NCI-H1436 (cell line): Measurements from ENCODE around the gene PALLD.
"Not testable (repeated sequence)": the region's sequence is repeated elsewhere in the genome, so short reads cannot be mapped to it uniquely, and the experiment has no call there.

Source experiments
- DNase-seq: peaks from one replicate; lab custom pipeline; 2025; lab: John Stamatoyannopoulos, UW

PALLD gene

GRCh38 chr4:168678751-168679366, 182.0 kb downstream of the PALLD start:
- no peak for DNase-seq

- DNase-seq, result no peak
These were observed 182.5 kb downstream of the PALLD start for GRCh38 chr4:168679397-168679796.

GRCh38 chr4:168679819-168680218, 183.0 kb downstream of the PALLD start:
- DNase-seq, result no peak

- DNase-seq, result no peak
These were observed 186.1 kb downstream of the PALLD start for GRCh38 chr4:168682898-168683500.

- no peak for DNase-seq
These were observed 186.7 kb downstream of the PALLD start for GRCh38 chr4:168683595-168683994.

GRCh38 chr4:168685136-168685809, 188.4 kb downstream of the PALLD start:
- DNase-seq, result no peak

GRCh38 chr4:168688584-168688983, 191.7 kb downstream of the PALLD start:
- no peak for DNase-seq

- DNase-seq, result no peak
These were observed 192.9 kb downstream of the PALLD start for GRCh38 chr4:168689791-168690190.

- DNase-seq, result no peak
These were observed 193.3 kb downstream of the PALLD start for GRCh38 chr4:168690199-168690598.

- DNase-seq, result no peak
These were observed 194.9 kb downstream of the PALLD start for GRCh38 chr4:168691631-168692369.

- DNase-seq, result no peak
These were observed 197.1 kb downstream of the PALLD start for GRCh38 chr4:168693750-168694490.

- no peak for DNase-seq
These were observed 197.8 kb downstream of the PALLD start for GRCh38 chr4:168694667-168695066.

- no peak for DNase-seq
These were observed 198.4 kb downstream of the PALLD start for GRCh38 chr4:168695288-168695687.

- DNase-seq, result no peak
These were observed 199.4 kb downstream of the PALLD start for GRCh38 chr4:168696280-168696679.

GRCh38 chr4:168696826-168697225, 200.0 kb downstream of the PALLD start:
- no peak for DNase-seq

- no peak for DNase-seq
These were observed 202.5 kb downstream of the PALLD start for GRCh38 chr4:168699224-168699878.

- no peak for DNase-seq
These were observed 204.2 kb downstream of the PALLD start for GRCh38 chr4:168701061-168701460.

- not testable (repeated sequence) for DNase-seq
These were observed 205.8 kb downstream of the PALLD start for GRCh38 chr4:168702581-168703087.

GRCh38 chr4:168705121-168705520, 208.3 kb downstream of the PALLD start:
- no peak for DNase-seq

GRCh38 chr4:168707205-168707604, 210.4 kb downstream of the PALLD start:
- DNase-seq, result no peak

- DNase-seq, result no peak
These were observed 211.3 kb downstream of the PALLD start for GRCh38 chr4:168708108-168708507.
